ENCODE results near the gene BCL6B.

Gene BCL6B

GRCh38 chr17:7042501-7043181 lies 19.8 kb downstream of the BCL6B start:
- Histone ChIP-seq H3K36me3 (replicated peaks; ENCODE audit: insufficient read depth, low read length) (no peaks in the 10 kb centered on the region), H3K9me3 (replicated peaks; ENCODE audit: insufficient read depth, low read length) (no peaks in the 10 kb centered on the region), H4K20me1 (ENCODE audit: insufficient read depth, low read length) (no peaks in the 10 kb centered on the region), H3K9me2 (replicated peaks; ENCODE audit: insufficient read depth, low read length) (no peaks in the 10 kb centered on the region), H3K27me3 (replicated peaks; ENCODE audit: insufficient read depth, low read length) (peaks cover 46% of the 10 kb centered on the region), H3K4me3 (ENCODE audit: low read length) (no peak overlapping the region), H3F3A (ENCODE audit: insufficient read depth, low read length) (peaks cover 16% of the 10 kb centered on the region), H3K79me2 (ENCODE audit: low read length) (no peaks in the 10 kb centered on the region), H3K4me1 (ENCODE audit: low read length) (0 out of 2 replicates have a peak, but pooled peaks cover 10% of the 10 kb centered on the region), H3K9ac (ENCODE audit: low read length) (no peak overlapping the region), H3K4me2 (ENCODE audit: low read depth, low read length) (peak overlapping the region; percentile 22; the same call in 1 of the 2 replicates), H2AFZ (ENCODE audit: low read length) (no peak overlapping the region), H3K27ac (ENCODE audit: low read length) (no peak overlapping the region)
- TF ChIP-seq EZH2phosphoT487 (IDR thresholded peaks at IDR 0.05; ENCODE audit: low read length) (no peak), EZH2 (optimal IDR thresholded peaks at IDR 0.05; ENCODE audit: low read depth, low read length) (no peak)
- TF ChIP-seq, protein P1, sequence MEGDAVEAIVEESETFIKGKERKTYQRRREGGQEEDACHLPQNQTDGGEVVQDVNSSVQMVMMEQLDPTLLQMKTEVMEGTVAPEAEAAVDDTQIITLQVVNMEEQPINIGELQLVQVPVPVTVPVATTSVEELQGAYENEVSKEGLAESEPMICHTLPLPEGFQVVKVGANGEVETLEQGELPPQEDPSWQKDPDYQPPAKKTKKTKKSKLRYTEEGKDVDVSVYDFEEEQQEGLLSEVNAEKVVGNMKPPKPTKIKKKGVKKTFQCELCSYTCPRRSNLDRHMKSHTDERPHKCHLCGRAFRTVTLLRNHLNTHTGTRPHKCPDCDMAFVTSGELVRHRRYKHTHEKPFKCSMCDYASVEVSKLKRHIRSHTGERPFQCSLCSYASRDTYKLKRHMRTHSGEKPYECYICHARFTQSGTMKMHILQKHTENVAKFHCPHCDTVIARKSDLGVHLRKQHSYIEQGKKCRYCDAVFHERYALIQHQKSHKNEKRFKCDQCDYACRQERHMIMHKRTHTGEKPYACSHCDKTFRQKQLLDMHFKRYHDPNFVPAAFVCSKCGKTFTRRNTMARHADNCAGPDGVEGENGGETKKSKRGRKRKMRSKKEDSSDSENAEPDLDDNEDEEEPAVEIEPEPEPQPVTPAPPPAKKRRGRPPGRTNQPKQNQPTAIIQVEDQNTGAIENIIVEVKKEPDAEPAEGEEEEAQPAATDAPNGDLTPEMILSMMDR (IDR thresholded peaks at IDR 0.05; ENCODE audit: low read length): no peak
- DNase-seq: peak; percentile 2

DNA sequence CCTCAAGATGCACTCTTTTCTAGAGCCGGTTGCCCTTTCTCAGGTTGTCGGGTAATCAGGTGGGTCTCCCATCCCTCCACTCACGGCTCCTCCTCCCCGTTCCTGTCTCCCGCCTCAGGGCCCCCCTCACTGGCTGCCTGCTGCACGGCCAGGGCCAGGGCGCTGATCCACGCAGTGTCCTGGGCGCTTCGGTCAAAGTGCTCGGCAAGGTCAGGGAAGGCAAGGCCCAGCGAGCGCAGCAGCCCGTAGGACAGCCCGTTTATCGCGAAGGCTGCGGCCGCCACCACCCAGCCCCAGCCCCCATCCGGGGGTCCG lies 20.3 kb downstream of the BCL6B start:
- H3K9ac ChIP-seq (ENCODE audit: low read length): no peak overlapping the region
- no peak overlapping the region for H3K4me3 ChIP-seq (ENCODE audit: low read length)
- no peaks in the 10 kb centered on the region for H3K36me3 ChIP-seq (replicated peaks; ENCODE audit: insufficient read depth, low read length)
- H3K9me2 ChIP-seq (replicated peaks; ENCODE audit: insufficient read depth, low read length): no peaks in the 10 kb centered on the region
- peak; percentile 1 for DNase-seq
- H3K79me2 ChIP-seq (ENCODE audit: low read length): no peaks in the 10 kb centered on the region
- peak overlapping the region; percentile 22; the same call in 1 of the 2 replicates for H3K4me2 ChIP-seq (ENCODE audit: low read depth, low read length)
- H3K4me1 ChIP-seq (ENCODE audit: low read length): 0 out of 2 replicates have a peak, but pooled peaks cover 10% of the 10 kb centered on the region
- H2AFZ ChIP-seq (ENCODE audit: low read length): no peak overlapping the region
- H3K27ac ChIP-seq (ENCODE audit: low read length): no peak overlapping the region
- peaks cover 16% of the 10 kb centered on the region for H3F3A ChIP-seq (ENCODE audit: insufficient read depth, low read length)
- TF ChIP-seq, protein P1 (IDR thresholded peaks at IDR 0.05; ENCODE audit: low read length): no peak
- TF ChIP-seq EZH2phosphoT487 (IDR thresholded peaks at IDR 0.05; ENCODE audit: low read length) (no peak), EZH2 (optimal IDR thresholded peaks at IDR 0.05; ENCODE audit: low read depth, low read length) (no peak)
- H3K27me3 ChIP-seq (replicated peaks; ENCODE audit: insufficient read depth, low read length): peaks cover 51% of the 10 kb centered on the region
- H4K20me1 ChIP-seq (ENCODE audit: insufficient read depth, low read length): no peaks in the 10 kb centered on the region
- H3K9me3 ChIP-seq (replicated peaks; ENCODE audit: insufficient read depth, low read length): no peaks in the 10 kb centered on the region

GRCh38 chr17:7043497-7044198 lies 20.8 kb downstream of the BCL6B start, which contains the start of gene SLC16A11:
TSS of gene SLC16A11 (minus strand) at chr17:7044092. CDS start at chr17:7043513, 579 bp downstream.
- Histone ChIP-seq H3K4me2 (ENCODE audit: low read depth, low read length) (peak within 1 kb of the TSS; percentile 22), H3K9ac (ENCODE audit: low read length) (no peak within 1 kb of the TSS), H3K9me3 (replicated peaks; ENCODE audit: insufficient read depth, low read length) (no peaks in the 10 kb centered on the region), H3K4me1 (ENCODE audit: low read length) (0 out of 2 replicates have a peak, but pooled peaks cover 10% of the 10 kb centered on the region), H3K27ac (ENCODE audit: low read length) (no peak within 1 kb of the TSS), H3K4me3 (ENCODE audit: low read length) (0 out of 2 replicates have a peak within 1 kb of the TSS, but pooled peaks have one; percentile 15), H3K36me3 (replicated peaks; ENCODE audit: insufficient read depth, low read length) (no peaks in the 10 kb centered on the region), H2AFZ (ENCODE audit: low read length) (no peak within 1 kb of the TSS), H3K79me2 (ENCODE audit: low read length) (no peaks in the 10 kb centered on the region), H3F3A (ENCODE audit: insufficient read depth, low read length) (peaks cover 16% of the 10 kb centered on the region), H3K9me2 (replicated peaks; ENCODE audit: insufficient read depth, low read length) (no peaks in the 10 kb centered on the region), H4K20me1 (ENCODE audit: insufficient read depth, low read length) (no peaks in the 10 kb centered on the region), H3K27me3 (replicated peaks; ENCODE audit: insufficient read depth, low read length) (peaks cover 54% of the 10 kb centered on the region)
- no peak for DNase-seq
- TF ChIP-seq, protein P1 (IDR thresholded peaks at IDR 0.05; ENCODE audit: low read length): no peak
- no peak for TF ChIP-seq EZH2 (optimal IDR thresholded peaks at IDR 0.05; ENCODE audit: low read depth, low read length)
- TF ChIP-seq EZH2phosphoT487 (IDR thresholded peaks at IDR 0.05; ENCODE audit: low read length): no peak
